GM21528 (cell line): ENCODE measurements around the gene ERO1A.

Experiments used
- ATAC-seq: cut with Tn5 transposase; IDR thresholded peaks from one replicate; pipeline ENCODE4 v1.9.1; 2021; ENCODE audit warnings: mild to moderate bottlenecking, moderate library complexity; ENCODE audit not compliant: unreplicated experiment, low FRiP score

The ERO1A gene

DNA sequence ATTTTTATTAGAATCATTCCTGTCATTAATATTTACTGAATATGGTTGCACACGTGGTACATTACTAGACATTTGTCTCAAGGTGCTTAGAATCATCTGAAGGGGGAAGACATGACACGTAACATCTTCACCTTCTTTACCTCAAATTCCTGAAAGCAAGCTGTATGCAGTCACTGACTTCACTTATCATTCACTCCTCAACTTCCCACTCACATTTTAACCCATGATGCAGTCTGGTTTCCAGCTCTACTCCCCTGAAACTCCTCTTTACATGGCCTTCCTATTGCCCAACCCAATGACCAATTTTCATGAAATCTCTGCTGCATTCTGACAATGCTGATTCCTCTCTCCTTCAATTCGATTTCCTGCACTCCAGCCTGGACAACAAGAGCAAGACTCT is 5.9 kb upstream of the ERO1A start:
- no peak for ATAC-seq

DNA sequence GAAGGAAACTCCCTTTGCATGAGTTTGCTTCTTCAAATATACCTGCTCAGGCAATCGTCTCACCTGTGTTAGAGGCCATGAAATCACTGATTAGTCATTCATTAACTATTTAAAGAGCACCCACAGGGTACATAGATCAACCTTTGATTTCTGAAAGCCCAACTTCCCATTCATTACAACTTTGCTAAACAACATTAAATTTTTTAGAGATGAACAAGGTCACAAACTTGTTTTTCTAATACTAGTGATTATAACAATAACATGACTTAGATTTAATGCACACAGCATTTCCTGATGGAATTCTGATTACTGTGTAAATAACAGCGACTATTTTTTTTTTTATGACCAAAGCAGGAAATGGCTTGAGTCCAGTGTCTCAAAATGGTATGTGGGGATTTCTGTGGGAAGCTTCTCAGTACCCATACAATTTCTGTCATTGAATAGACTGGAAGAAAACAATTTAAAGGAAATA is 5.4 kb upstream of the ERO1A start:
- no peak for ATAC-seq

DNA sequence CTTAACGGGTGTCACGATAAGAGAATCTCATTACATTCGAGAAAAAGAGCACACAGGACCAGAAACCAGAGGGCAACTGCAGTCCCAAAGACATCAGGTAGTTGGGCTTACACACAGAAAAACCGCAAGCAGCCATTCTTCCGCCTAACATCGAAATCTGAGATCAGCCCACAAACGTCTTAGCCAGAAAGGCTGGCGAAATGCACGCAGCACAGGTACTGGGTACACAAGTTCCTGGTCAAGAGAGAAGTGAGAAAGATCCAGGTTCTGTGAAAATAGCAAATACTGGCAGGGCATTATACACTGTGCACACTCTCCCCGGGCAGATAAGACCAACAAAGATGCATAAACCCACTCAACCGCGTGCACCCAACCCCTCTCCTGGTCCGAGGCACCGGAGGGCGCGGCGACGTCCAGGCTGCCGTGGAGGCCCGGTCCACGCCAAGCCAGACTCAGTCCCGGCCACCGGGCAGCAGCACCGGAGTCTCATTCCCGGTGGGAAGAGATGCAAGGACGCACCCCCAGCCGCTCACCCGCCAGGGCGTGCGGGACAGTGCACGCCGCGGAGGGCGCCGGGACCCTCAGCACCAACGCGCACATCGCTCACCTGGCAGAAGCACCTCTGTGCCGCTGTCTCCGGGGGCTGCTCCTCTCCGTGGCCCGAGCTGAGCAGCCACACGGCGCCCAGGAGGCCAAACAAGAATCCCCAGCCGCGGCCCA is 437 bp downstream of the ERO1A start:
- peak; percentile 69 for ATAC-seq

DNA sequence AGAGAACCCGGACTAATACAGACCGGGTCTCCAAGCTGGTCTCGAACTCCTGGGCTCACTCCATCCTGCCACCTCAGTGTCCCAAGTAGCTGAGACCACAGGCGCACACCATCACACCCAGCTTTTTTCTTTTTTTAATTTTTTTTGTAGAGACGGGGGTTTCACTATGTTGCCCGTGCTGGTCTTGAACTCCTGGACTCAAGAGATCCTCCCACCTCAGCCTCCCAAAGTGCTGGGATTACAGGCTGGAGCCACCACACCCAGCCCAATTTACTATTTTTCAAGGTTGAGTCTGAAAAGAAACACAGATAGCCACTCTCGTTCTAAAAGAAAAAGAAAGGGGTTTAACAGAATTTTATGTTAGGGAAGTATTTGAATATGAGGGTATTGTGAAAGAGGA is 1.8 kb downstream of the ERO1A start:
- ATAC-seq: no peak

DNA sequence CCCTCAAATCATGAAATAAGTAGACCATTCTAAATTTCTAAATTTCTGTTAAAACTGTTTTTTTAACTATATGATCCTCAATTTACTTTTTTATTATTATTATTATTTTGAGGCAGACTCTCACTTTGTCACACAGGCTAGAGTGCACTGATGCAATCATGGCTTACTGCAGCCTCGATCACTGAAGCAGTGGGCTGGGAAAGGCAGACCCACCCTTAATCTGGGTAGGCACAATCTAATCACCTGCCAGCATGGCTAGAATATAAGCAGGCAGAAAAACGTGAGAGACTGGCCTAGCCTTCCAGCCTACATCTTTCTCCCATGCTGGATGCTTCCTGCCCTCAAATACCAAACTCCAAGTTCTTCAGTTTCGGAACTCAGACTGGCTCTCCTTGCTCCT is 2.3 kb downstream of the ERO1A start:
- no peak for ATAC-seq

DNA sequence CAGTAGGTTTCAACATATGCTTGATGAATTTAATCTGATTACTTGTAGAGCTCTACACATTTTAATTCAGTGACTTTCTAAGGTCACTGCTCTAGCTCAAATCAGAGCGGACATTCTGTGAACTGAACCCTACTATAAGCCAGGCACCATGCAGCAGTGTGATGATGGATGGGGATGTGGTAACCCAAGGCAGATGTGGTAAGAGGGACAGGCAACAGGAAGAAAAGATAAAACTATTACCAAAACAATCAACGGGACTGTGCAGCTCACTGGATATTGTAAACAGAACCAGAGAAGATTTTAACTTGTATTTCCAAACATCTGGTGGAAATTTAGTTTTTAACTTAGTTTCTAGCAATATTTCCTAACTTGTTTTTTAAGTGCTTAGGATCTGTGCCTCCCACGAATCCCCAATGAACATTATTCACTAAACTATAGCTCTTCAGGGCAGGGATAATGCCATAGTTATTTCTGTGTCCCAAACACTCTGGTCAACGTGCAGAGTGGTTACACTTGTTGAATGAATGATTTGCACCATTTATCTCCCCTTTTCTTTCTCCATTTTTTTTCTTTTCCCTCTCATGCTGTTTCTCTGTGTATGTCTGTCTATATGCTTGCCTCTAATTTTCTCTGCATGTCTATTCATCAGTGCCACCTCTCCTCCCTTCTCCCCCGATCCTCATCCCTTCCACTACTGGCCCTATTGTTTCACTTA is 3.0 kb downstream of the ERO1A start:
- ATAC-seq: no peak

DNA sequence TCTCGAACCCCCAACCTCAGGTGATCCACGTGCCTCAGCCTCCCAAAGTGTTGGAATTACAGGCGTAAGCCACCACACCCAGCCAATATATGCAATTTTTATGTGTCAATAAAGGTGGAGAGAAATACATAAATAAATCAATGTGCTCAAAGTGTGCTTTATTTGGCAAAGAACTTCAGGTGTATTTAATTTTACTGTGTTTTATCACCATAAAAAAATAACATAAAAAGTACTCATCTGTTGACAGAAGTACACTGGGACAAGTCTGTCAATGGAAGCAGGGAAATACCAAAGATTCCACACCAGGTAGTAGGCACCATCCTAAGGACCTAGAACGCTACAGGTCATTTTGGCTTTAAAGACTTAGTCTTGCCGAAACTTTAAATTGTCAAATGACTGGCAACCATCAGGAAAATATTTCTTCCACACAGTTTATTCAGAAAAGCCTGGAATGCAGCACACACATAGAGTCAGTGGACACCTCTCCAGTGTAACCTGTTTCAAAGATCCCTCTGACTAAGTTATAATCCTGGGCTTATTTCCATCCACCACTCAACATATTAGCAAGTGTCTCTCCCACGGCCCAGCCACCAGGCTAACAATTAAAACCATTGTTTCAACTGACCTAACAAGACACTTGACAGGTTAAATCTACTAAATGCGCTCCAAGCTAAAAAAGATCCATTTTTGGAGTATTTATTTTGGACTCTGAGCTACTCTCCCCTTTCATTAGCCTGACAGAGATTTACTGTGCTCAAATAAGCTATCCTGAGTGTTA is 4.2 kb downstream of the ERO1A start:
- ATAC-seq: no peak

DNA sequence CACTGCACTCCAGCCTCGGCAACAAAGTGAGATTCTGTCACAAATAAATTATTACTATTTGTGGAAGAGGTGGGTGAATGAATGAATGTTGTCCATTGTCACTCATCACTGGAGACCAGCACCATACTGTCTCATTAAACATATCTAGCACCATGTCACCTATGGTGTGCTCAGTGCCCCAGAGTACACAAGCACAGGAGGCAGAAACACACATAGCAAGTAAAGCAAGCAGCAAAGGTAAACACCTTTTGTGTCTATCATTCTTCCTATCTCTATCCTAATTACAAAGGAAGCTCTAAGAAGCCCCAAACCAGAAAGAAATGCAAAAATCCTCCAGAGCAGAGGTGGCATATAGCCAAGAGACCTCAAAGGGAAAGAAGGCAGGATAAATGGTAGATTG is 9.2 kb downstream of the ERO1A start:
- no peak for ATAC-seq

DNA sequence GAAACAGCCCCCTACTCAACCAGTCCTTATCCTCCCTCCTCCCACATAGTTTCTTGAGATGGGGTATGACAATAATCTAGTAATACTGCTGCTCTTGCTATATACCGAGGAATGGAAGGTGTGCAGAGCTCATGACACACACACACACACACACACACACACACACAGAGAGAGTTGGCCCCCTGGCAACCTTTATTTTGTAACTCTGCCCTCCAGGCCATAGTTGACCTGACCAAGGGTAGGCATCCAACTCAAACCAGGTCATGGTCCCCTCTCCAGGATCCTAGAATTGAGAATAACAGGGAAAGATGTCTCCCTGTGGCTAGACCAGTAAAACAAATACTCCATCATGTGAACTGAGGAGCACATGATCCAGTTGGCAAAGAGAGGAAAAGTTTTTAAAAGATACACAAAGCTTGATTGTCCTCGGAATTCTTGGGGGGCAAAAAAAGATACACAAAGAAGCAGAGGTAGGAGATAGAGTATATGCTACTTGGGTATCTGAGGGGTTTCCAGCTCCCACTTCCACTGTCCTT is 11.3 kb downstream of the ERO1A start:
- ATAC-seq: no peak

DNA sequence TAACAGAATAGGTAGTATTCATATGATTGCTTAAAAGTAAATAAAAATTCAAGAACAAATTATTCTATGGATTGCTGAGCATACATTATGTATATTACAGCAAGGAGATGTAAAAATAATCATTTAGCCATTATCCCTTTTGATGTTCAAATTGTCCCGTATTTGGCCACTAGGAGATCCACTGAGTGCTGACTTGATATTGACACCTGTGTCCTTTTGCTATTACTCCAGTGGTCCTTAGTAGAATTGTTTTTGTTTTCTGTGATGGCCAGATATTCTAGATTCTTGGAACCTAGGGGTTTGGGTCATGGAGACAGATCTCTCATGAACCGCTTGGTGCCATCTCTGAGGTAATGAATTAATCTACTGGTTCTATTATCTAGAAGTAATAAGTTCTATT is 16.8 kb downstream of the ERO1A start:
- ATAC-seq: no peak

DNA sequence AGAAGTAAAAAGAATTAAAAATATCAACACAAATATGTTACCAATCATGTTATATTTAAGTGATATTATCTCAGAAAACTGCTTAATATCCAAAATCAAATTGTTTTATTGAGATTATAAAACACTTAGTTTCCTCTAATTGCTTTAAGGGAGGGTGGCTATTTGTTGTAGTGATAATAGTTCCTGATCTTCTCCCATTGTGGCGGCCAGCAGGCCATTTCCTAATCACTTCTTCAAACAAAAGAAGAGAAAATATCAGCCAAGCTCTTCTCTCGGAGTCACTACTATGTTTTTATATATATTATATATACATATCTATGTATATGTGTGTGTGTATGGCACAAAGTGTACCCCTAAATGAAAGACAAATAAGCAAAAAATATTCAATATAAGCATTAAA is 31.5 kb downstream of the ERO1A start:
- no peak for ATAC-seq

DNA sequence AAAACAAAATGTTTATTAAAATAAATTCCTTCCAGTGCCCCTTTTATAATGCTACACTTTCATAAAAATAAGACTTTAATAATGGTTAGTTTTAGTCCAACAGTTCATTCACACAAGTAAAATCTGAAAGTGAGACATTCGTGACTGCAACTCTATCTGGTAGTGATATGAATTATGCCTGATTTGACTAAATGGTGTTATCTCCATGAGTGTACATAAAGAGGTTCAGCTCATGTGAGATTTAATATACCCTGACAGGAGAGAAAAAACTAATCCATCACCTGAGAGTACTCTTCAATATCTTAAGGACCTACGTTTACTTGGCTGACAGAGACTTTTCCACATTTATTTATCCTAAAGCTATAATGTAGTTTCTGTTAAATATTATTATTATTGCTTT is 34.0 kb downstream of the ERO1A start:
- ATAC-seq: no peak

DNA sequence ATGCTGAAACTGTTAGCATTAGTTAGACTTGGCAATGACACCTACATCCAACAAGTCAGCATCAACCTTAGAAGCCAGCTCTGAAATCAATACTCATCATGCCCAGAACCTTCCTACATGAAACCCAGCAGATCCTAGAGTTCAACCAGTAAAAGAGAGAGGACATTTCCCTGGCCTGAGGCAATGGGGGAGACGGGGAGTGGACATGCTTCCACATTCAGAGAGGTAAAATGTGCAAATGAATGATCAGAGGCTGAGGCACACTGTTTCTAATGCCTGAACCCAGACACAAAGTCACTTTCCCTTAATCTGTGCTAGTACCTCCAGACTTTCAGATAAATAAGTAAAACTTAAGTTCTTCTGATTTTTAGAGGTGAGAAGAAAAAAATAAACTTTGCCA is 34.5 kb downstream of the ERO1A start:
- no peak for ATAC-seq

DNA sequence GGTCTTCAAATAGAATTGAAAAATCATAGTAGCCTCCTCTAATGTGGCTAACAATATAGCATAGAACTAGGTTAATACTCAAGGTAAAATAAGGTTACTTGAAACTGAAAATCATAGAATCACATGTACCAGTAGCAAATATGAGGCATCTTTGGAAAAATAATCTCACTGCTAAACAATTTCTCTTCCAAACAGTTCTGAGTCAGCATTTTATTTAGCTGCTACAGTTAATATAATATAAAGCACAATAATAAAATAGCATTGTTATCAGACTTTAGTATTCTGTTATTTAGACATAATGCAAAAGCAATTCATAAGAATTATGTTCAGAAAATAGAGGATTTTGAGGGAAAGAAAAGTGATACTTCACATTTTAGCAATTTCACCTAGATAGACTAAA is 35.0 kb downstream of the ERO1A start:
- ATAC-seq: no peak

DNA sequence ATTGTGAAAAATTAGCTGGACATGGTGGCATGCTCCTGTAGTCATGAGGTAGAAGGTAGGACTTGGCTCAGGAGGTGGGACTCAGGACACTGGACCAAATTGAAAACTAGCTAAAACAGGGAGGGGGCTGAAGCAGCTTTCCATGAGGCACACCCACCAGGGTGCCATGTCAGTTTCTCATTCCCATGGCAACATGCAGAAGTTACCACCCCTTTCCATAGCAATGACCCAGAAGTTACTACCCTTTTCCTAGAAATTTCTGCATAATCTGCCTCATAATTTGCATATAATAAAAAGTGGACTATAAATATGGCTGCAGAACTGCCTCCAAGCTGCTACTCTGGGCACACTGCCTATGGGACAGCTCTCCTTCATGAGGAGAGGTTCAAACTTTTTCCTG is 38.5 kb downstream of the ERO1A start:
- no peak for ATAC-seq

DNA sequence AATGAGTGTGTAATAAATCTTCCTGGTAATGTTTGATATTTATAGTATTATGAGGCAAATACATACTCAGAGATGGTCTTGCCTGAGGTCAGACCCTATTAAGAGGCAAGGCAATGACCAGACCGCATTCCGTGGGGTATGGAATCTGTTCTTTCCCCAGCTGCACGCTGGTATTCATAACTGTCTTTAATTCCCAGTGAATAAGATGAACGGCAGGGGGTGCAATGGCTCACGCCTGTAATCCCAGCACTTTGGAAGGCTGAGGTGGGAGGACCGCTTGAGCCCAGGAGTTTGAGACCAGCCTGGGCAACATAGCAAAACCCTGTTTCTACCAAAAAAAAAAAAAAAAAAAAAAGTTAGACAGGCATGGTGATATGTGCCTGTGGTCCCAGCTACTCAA is 44.6 kb downstream of the ERO1A start:
- ATAC-seq: no peak

DNA sequence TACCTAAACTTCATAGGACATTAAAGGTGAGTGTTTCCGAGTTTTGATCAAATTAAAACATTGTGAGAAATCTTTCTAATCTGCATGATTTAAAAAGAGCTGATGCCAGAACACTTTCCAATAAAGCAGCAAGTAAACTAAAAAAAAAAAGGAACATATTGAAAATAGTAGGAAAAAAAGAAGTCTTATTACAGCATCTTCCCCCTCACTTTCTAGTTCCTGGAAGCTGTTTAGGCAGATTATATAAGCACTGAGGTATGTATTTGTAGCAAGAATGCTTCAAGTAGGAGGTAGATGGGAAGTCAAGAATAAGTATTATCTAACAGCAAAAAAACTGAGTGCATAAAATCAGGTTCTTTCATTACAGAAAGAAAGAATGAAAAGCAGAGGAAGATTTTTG is 45.8 kb downstream of the ERO1A start:
- ATAC-seq: no peak

DNA sequence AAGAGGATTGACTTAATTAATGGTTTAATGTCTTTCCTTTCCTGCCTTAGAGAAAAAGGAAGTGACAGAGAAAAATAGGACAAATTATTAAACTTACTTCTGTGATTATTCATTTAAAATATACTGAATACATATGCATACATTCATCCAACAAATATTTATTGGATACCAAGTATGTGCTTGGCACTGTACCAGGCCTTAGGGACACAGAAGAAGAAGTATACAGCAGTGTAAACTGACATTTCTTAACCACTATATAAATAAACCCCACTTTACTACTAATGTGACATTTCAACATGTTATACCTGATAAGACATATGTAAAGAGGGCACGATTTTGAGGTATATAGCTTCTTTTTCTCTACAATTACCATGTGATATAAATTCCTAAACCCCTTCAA is 53.6 kb downstream of the ERO1A start:
- ATAC-seq: no peak

DNA sequence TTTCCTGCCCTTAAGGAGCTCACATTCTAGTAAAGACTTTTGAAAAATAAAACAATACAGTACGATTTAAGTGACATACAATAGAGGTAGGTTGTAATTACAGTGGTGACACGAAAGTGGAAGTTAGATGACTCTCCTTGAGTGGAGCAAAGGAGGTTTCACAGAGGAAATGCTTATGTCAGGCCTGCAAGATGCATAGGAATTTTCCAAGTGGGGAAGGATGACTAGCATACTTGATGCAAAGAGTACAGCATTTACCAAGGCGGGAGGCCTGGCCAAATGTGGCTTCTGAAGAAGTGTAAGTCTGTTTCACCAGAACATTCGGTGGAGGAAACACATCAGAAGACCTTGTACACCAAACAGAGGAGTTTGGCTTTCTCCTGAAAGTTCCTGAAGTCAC is 55.2 kb downstream of the ERO1A start:
- ATAC-seq: no peak

DNA sequence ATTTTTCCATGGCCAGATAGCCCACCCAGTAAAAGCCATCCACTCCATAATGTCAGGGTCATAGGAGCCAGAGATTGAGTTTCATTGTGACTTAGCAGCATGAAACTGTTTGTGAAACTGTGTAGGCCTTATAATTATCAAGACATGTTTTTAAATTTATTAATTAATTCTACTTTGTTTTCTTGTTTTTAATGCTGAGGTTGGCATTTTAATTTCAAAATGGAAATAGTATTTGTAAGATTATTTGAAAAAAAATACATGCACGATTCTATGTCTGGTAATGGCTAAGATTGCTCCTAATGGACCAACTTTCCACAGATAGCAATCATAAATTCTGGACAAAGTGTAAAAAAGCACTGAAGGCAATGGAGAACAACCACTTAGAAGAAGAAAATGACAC is 75.7 kb downstream of the ERO1A start:
- no peak for ATAC-seq

DNA sequence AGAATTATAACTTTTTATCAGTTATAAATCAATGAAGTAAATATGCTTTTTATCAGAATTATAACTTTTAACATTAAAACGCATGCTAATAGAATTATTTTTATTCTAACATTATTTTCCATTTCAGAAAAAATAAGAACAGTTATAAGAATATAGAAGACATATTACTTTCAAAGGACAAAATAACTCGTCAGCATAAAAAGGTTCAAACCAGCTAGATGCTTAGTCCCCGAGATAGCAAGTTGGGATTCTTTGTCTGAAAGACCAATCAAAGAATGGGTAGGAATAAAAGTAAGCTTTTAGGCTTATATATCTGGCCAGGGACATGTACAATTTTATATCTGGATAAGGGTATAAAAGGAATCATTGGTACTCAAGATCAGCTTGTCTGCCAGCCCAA is 76.8 kb downstream of the ERO1A start:
- no peak for ATAC-seq
